Type B pancreatic cell (in vitro differentiated cells): ENCODE results near the gene BAZ2B. TPM values are rescaled to one million over a fixed set of nuclear protein-coding genes. Genes with fewer than 3 reads are reported as not detected.

ENCODE experiments used
- DNase-seq: peaks from one replicate; pipeline ENCODE4 v3.0.0; 2021; ENCODE audit warnings: mixed read lengths; ENCODE audit not compliant: unreplicated experiment; ENCODE audit errors: extremely low spot score
- H3K27ac Mint-ChIP-seq: 2 replicates; pipeline ENCODE4 v1.8.0; 2021; ENCODE audit warnings: mild to moderate bottlenecking, mixed read lengths
- H3K27me3 Mint-ChIP-seq: 2 replicates; pipeline ENCODE4 v1.8.0; 2021; ENCODE audit warnings: mixed read lengths
- H3K36me3 Mint-ChIP-seq: 2 replicates; pipeline ENCODE4 v1.8.0; 2021; ENCODE audit warnings: mixed read lengths
- H3K4me1 Mint-ChIP-seq: one replicate; pipeline ENCODE4 v1.8.0; 2021; ENCODE audit warnings: mixed read lengths; ENCODE audit not compliant: unreplicated experiment
- H3K4me3 Mint-ChIP-seq: 2 replicates; pipeline ENCODE4 v1.8.0; 2021; ENCODE audit warnings: mild to moderate bottlenecking, mixed read lengths
- H3K9me3 Mint-ChIP-seq: 2 replicates; pipeline ENCODE4 v1.8.0; 2021; ENCODE audit warnings: mixed read lengths
- CTCF ChIP-seq: fragments of 200-600 bp; sonication (generic); conservative IDR thresholded peaks from 2 replicates; pipeline ENCODE4 v1.5.0; 2021; ENCODE audit warnings: antibody characterized with exemption, mild to moderate bottlenecking
- total RNA-seq: library from RNA; stranded (reverse); gene quantifications from 2 replicates; pipeline ENCODE4 v1.2.1, GENCODE V29; 2021; ENCODE audit warnings: low replicate concordance

The BAZ2B gene
- total RNA-seq, 1 donor from 2014 or later: 80.4 TPM

- Mint-ChIP-seq H3K27ac (no peak overlapping the region), H3K36me3 (no peaks in the 10 kb centered on the region), H3K4me1 (peaks cover 4% of the 10 kb centered on the region), H3K27me3 (no peaks in the 10 kb centered on the region), H3K4me3 (no peak overlapping the region), H3K9me3 (peaks cover 17% of the 10 kb centered on the region)
- no peak for DNase-seq
- no peak for TF ChIP-seq CTCF
Measured at GRCh38 chr2:159623436-159623835, 7.1 kb upstream of the BAZ2B start.

GRCh38 chr2:159622966-159623365 lies 6.6 kb upstream of the BAZ2B start:
- Mint-ChIP-seq H3K36me3 (no peaks in the 10 kb centered on the region), H3K9me3 (peaks cover 15% of the 10 kb centered on the region), H3K27ac (no peak overlapping the region), H3K4me3 (no peak overlapping the region), H3K27me3 (no peaks in the 10 kb centered on the region), H3K4me1 (peaks cover 6% of the 10 kb centered on the region)
- TF ChIP-seq CTCF: no peak
- DNase-seq: no peak

GRCh38 chr2:159620796-159621195 lies 4.4 kb upstream of the BAZ2B start:
- H3K4me1 Mint-ChIP-seq: peaks cover 16% of the 10 kb centered on the region
- no peak overlapping the region for H3K4me3 Mint-ChIP-seq
- no peak overlapping the region for H3K27ac Mint-ChIP-seq
- no peak for DNase-seq
- H3K36me3 Mint-ChIP-seq: no peaks in the 10 kb centered on the region
- H3K27me3 Mint-ChIP-seq: no peaks in the 10 kb centered on the region
- H3K9me3 Mint-ChIP-seq: peaks cover 5% of the 10 kb centered on the region
- no peak for TF ChIP-seq CTCF

- no peak for TF ChIP-seq CTCF
- Mint-ChIP-seq H3K4me1 (peaks cover 28% of the 10 kb centered on the region), H3K27me3 (no peaks in the 10 kb centered on the region), H3K4me3 (peak overlapping the region; percentile 91), H3K36me3 (no peaks in the 10 kb centered on the region), H3K27ac (peak overlapping the region; percentile 97), H3K9me3 (no peaks in the 10 kb centered on the region)
- no peak for DNase-seq
Measured at GRCh38 chr2:159617646-159618045, 1.3 kb upstream of the BAZ2B start.

- no peaks in the 10 kb centered on the region for H3K27me3 Mint-ChIP-seq
- H3K27ac Mint-ChIP-seq: peak overlapping the region; percentile 97
- peaks cover 33% of the 10 kb centered on the region for H3K4me1 Mint-ChIP-seq
- DNase-seq: no peak
- TF ChIP-seq CTCF: no peak
- peak overlapping the region; percentile 91 for H3K4me3 Mint-ChIP-seq
- H3K36me3 Mint-ChIP-seq: no peaks in the 10 kb centered on the region
- no peaks in the 10 kb centered on the region for H3K9me3 Mint-ChIP-seq
Measured at GRCh38 chr2:159617100-159617499, 752 bp upstream of the BAZ2B start.
